Activated T-helper 2 cell treated with anti-CD3 and anti-CD28 coated beads, Interferon-gamma antibody, Interleukin-2, Interleukin-4, amounts not matched to agents 10 μg/mL and 5 μg/mL and 100 μg/mL, durations not matched to agents 14 hours and 24 hours and 36 hours (primary cell): Measurements from ENCODE around the gene KMT2C. TPM values are rescaled to one million over a fixed set of nuclear protein-coding genes. Genes with fewer than 3 reads are reported as not detected.

Source experiments
- DNase-seq: peaks from one replicate; pipeline ENCODE4 v3.0.0; 2021; ENCODE audit warnings: low spot score
- H3K27ac Mint-ChIP-seq: one replicate; pipeline ENCODE4 v1.8.0; 2021; ENCODE audit warnings: mixed read lengths
- H3K27me3 Mint-ChIP-seq: one replicate; pipeline ENCODE4 v1.8.0; 2021; ENCODE audit warnings: low read depth, mixed read lengths
- H3K36me3 Mint-ChIP-seq: one replicate; pipeline ENCODE4 v1.8.0; 2021; ENCODE audit warnings: low read depth, mixed read lengths
- H3K4me1 Mint-ChIP-seq: one replicate; pipeline ENCODE4 v1.8.0; 2021; ENCODE audit warnings: low read depth, mixed read lengths
- H3K4me3 Mint-ChIP-seq: one replicate; pipeline ENCODE4 v1.8.0; 2021; ENCODE audit warnings: low read depth, mild to moderate bottlenecking, moderate library complexity, mixed read lengths
- H3K9me3 Mint-ChIP-seq: one replicate; pipeline ENCODE4 v1.8.0; 2021; ENCODE audit warnings: mixed read lengths
- intact Hi-C: fragments of 100-400 bp; cut with micrococcal nuclease; formaldehyde crosslinking; loops from one replicate; pipeline ENCODE4 v1.15.1; 2023
- total RNA-seq: library from RNA; stranded (reverse); gene quantifications from 2 replicates; pipeline ENCODE4 v1.2.3, GENCODE V29; 2022

Gene KMT2C
- total RNA-seq, 1 donor from 2014 or later = 62.4 TPM

GRCh38 chr7:152106990-152107389 lies 328.8 kb downstream of the KMT2C start:
- H3K4me1 Mint-ChIP-seq = peaks cover 7% of the 10 kb centered on the region
- H3K27ac Mint-ChIP-seq = no peak overlapping the region
- H3K27me3 Mint-ChIP-seq = no peaks in the 10 kb centered on the region
- intact Hi-C loops = no loop called here
- H3K9me3 Mint-ChIP-seq = no peaks in the 10 kb centered on the region
- peaks cover 28% of the 10 kb centered on the region for H3K36me3 Mint-ChIP-seq
- H3K4me3 Mint-ChIP-seq = no peak overlapping the region
- no peak for DNase-seq

- intact Hi-C loops = no loop called here
- Mint-ChIP-seq H3K36me3 (peaks cover 27% of the 10 kb centered on the region), H3K27ac (no peak overlapping the region), H3K27me3 (no peaks in the 10 kb centered on the region), H3K9me3 (no peaks in the 10 kb centered on the region), H3K4me3 (no peak overlapping the region), H3K4me1 (peaks cover 7% of the 10 kb centered on the region)
- DNase-seq = no peak
Observed at GRCh38 chr7:152105205-152105604, 330.6 kb downstream of the KMT2C start.

- DNase-seq = no peak
- intact Hi-C loops = no loop called here
- no peaks in the 10 kb centered on the region for H3K9me3 Mint-ChIP-seq
- no peak overlapping the region for H3K27ac Mint-ChIP-seq
- H3K27me3 Mint-ChIP-seq = no peaks in the 10 kb centered on the region
- peaks cover 20% of the 10 kb centered on the region for H3K36me3 Mint-ChIP-seq
- H3K4me3 Mint-ChIP-seq = no peak overlapping the region
- H3K4me1 Mint-ChIP-seq = no peaks in the 10 kb centered on the region
Observed at GRCh38 chr7:152103691-152104090, 332.1 kb downstream of the KMT2C start.

GRCh38 chr7:152103066-152103465 lies 332.7 kb downstream of the KMT2C start:
- Mint-ChIP-seq H3K27me3 (no peaks in the 10 kb centered on the region), H3K27ac (no peak overlapping the region), H3K9me3 (no peaks in the 10 kb centered on the region), H3K36me3 (peaks cover 20% of the 10 kb centered on the region), H3K4me3 (no peak overlapping the region), H3K4me1 (no peaks in the 10 kb centered on the region)
- DNase-seq = no peak
- intact Hi-C loops = no loop called here

GRCh38 chr7:152097330-152097729 lies 338.5 kb downstream of the KMT2C start:
- H3K4me3 Mint-ChIP-seq = no peak overlapping the region
- intact Hi-C loops = no loop called here
- H3K9me3 Mint-ChIP-seq = no peaks in the 10 kb centered on the region
- H3K27ac Mint-ChIP-seq = no peak overlapping the region
- no peak for DNase-seq
- no peaks in the 10 kb centered on the region for H3K4me1 Mint-ChIP-seq
- peaks cover 18% of the 10 kb centered on the region for H3K36me3 Mint-ChIP-seq
- no peaks in the 10 kb centered on the region for H3K27me3 Mint-ChIP-seq

GRCh38 chr7:152095771-152096170 lies 340.0 kb downstream of the KMT2C start:
- no peak overlapping the region for H3K27ac Mint-ChIP-seq
- H3K4me1 Mint-ChIP-seq = no peaks in the 10 kb centered on the region
- intact Hi-C loops = no loop called here
- H3K36me3 Mint-ChIP-seq = peaks cover 11% of the 10 kb centered on the region
- no peaks in the 10 kb centered on the region for H3K9me3 Mint-ChIP-seq
- DNase-seq = no peak
- no peaks in the 10 kb centered on the region for H3K27me3 Mint-ChIP-seq
- H3K4me3 Mint-ChIP-seq = no peak overlapping the region

GRCh38 chr7:152093717-152094116 lies 342.1 kb downstream of the KMT2C start:
- intact Hi-C loops = no loop called here
- Mint-ChIP-seq H3K4me1 (no peaks in the 10 kb centered on the region), H3K9me3 (peaks cover 9% of the 10 kb centered on the region), H3K36me3 (peaks cover 12% of the 10 kb centered on the region), H3K4me3 (no peak overlapping the region), H3K27ac (no peak overlapping the region), H3K27me3 (no peaks in the 10 kb centered on the region)
- DNase-seq = no peak

- H3K4me3 Mint-ChIP-seq = no peak overlapping the region
- intact Hi-C loops = no loop called here
- no peaks in the 10 kb centered on the region for H3K27me3 Mint-ChIP-seq
- H3K4me1 Mint-ChIP-seq = no peaks in the 10 kb centered on the region
- H3K36me3 Mint-ChIP-seq = peaks cover 17% of the 10 kb centered on the region
- no peak for DNase-seq
- H3K9me3 Mint-ChIP-seq = peaks cover 21% of the 10 kb centered on the region
- H3K27ac Mint-ChIP-seq = no peak overlapping the region
Observed at GRCh38 chr7:152090747-152091146, 345.1 kb downstream of the KMT2C start.

GRCh38 chr7:152089183-152089582 lies 346.6 kb downstream of the KMT2C start:
- Mint-ChIP-seq H3K4me3 (no peak overlapping the region), H3K27ac (no peak overlapping the region), H3K27me3 (no peaks in the 10 kb centered on the region), H3K9me3 (peaks cover 23% of the 10 kb centered on the region), H3K36me3 (peaks cover 12% of the 10 kb centered on the region), H3K4me1 (no peaks in the 10 kb centered on the region)
- DNase-seq = no peak
- intact Hi-C loops = no loop called here

GRCh38 chr7:152086513-152086912 lies 349.3 kb downstream of the KMT2C start:
- intact Hi-C loops = no loop called here
- Mint-ChIP-seq H3K4me1 (no peaks in the 10 kb centered on the region), H3K9me3 (peaks cover 23% of the 10 kb centered on the region), H3K4me3 (no peak overlapping the region), H3K27me3 (no peaks in the 10 kb centered on the region), H3K27ac (no peak overlapping the region), H3K36me3 (peaks cover 10% of the 10 kb centered on the region)
- no peak for DNase-seq

- intact Hi-C loops = no loop called here
- Mint-ChIP-seq H3K9me3 (peaks cover 23% of the 10 kb centered on the region), H3K4me1 (no peaks in the 10 kb centered on the region), H3K4me3 (no peak overlapping the region), H3K27ac (no peak overlapping the region), H3K27me3 (no peaks in the 10 kb centered on the region), H3K36me3 (peaks cover 10% of the 10 kb centered on the region)
- DNase-seq = no peak
Observed at GRCh38 chr7:152085131-152085530, 350.7 kb downstream of the KMT2C start.

Other genes with a start within 250 kb of the KMT2C start
- 21.8 and 22.2 TPM in 2 replicates for gene XRCC2, start 240.1 kb upstream of the KMT2C start, total RNA-seq